GM18951 (cell line): ENCODE measurements around the gene STK31.

Source experiments
- POLR2A ChIP-seq: IDR thresholded peaks from 4 replicates; pipeline ENCODE4 v1.6.1; 2011; ENCODE audit warnings: mild to moderate bottlenecking; ENCODE audit not compliant: insufficient read length, insufficient read depth; ENCODE audit errors: extremely low read depth
- in situ Hi-C: fragments of 300-500 bp; cut with MboI; formaldehyde crosslinking; loops from one replicate; pipeline ENCODE4 v1.12.0; 2022; ENCODE audit warnings: low sequenced_read_pairs, mixed read lengths, inconsistent platforms; ENCODE audit not compliant: unreplicated experiment

Gene STK31

GRCh38 chr7:23693224-23693623, 16.8 kb upstream of the STK31 start:
- in situ Hi-C loops: no loop called here
- TF ChIP-seq POLR2A: no peak

GRCh38 chr7:23696916-23697441, 13.0 kb upstream of the STK31 start:
- TF ChIP-seq POLR2A: no peak
- in situ Hi-C loops: no loop called here

GRCh38 chr7:23698822-23699221, 11.2 kb upstream of the STK31 start:
- TF ChIP-seq POLR2A: no peak
- in situ Hi-C loops: no loop called here

GRCh38 chr7:23700046-23700445, 10.0 kb upstream of the STK31 start:
- in situ Hi-C loops: loop anchor here (25.0 kb wide), 1 partner anchor 413 kb away; the partner anchor contains the start of gene MALSU1
- TF ChIP-seq POLR2A: no peak

GRCh38 chr7:23709081-23709750, 803 bp upstream of the STK31 start:
- in situ Hi-C loops: loop anchor here (5.0 to 25.0 kb wide), 2 partner anchors 147 to 422 kb away; partner anchors contain the start of gene MALSU1
- TF ChIP-seq POLR2A: no peak

GRCh38 chr7:23712368-23713284, 2.6 kb downstream of the STK31 start:
- in situ Hi-C loops: loop anchor here (25.0 kb wide), 1 partner anchor 425 kb away; the partner anchor contains the start of gene MALSU1
- TF ChIP-seq POLR2A: no peak

GRCh38 chr7:23713285-23714149, 3.5 kb downstream of the STK31 start:
- in situ Hi-C loops: loop anchor here (25.0 kb wide), 1 partner anchor 426 kb away; the partner anchor contains the start of gene MALSU1
- TF ChIP-seq POLR2A: no peak

GRCh38 chr7:23714150-23714464, 4.1 kb downstream of the STK31 start:
- TF ChIP-seq POLR2A: no peak
- in situ Hi-C loops: loop anchor here (25.0 kb wide), 1 partner anchor 427 kb away; the partner anchor contains the start of gene MALSU1

GRCh38 chr7:23714579-23714978, 4.6 kb downstream of the STK31 start:
- in situ Hi-C loops: loop anchor here (25.0 kb wide), 1 partner anchor 427 kb away; the partner anchor contains the start of gene MALSU1
- no peak for TF ChIP-seq POLR2A

- TF ChIP-seq POLR2A: no peak
- in situ Hi-C loops: loop anchor here (25.0 kb wide), 1 partner anchor 428 kb away; the partner anchor contains the start of gene MALSU1
These were observed 5.1 kb downstream of the STK31 start for GRCh38 chr7:23715099-23715498.

GRCh38 chr7:23717788-23718187, 7.8 kb downstream of the STK31 start:
- in situ Hi-C loops: loop anchor here (25.0 kb wide), 1 partner anchor 430 kb away; the partner anchor contains the start of gene MALSU1

GRCh38 chr7:23721456-23721855, 11.4 kb downstream of the STK31 start:
- no peak for TF ChIP-seq POLR2A
- in situ Hi-C loops: loop anchor here (25.0 kb wide), 1 partner anchor 434 kb away; the partner anchor contains the start of gene MALSU1

More at GRCh38 chr7:23717788-23718187, 7.8 kb downstream of the STK31 start:
- TF ChIP-seq POLR2A: no peak

- in situ Hi-C loops: loop anchor here (25.0 kb wide), 1 partner anchor 435 kb away; the partner anchor contains the start of gene MALSU1
These were observed 12.7 kb downstream of the STK31 start for GRCh38 chr7:23722587-23723216.

- in situ Hi-C loops: loop anchor here (25.0 kb wide), 1 partner anchor 437 kb away; the partner anchor contains the start of gene MALSU1
These were observed 14.1 kb downstream of the STK31 start for GRCh38 chr7:23724113-23724512.
